PC-9 (cell line): ENCODE measurements around the gene GJC3. TPM values are rescaled to one million over a fixed set of nuclear protein-coding genes. Genes with fewer than 3 reads are reported as not detected.

Experiments
- Bru-seq: library from RNA; stranded (reverse); fragments of 400-500 nt; gene quantifications from one replicate; lab custom pipeline; 2021; lab: Mats Ljungman, UMichigan
- BruChase-seq, 2 experiments: library from RNA; stranded (reverse); fragments of 400-500 nt; gene quantifications; one replicate each; lab custom pipeline; 2021; lab: Mats Ljungman, UMichigan
- BruUV-seq: library from RNA; stranded (reverse); fragments of 400-500 nt; replicated peaks from 2 replicates; lab custom pipeline; 2021; lab: Mats Ljungman, UMichigan
- CTCF ChIA-PET: fragments of 300-600 bp; sonication (Branson Sonifier 250); formaldehyde crosslinking; loops from one replicate; lab custom pipeline; 2022; ENCODE audit warnings: antibody characterized with exemption; lab: Charles Lee
- POLR2A ChIA-PET: fragments of 300-600 bp; sonication (Branson Sonifier 250); formaldehyde crosslinking; loops from one replicate; lab custom pipeline; 2022; ENCODE audit warnings: antibody characterized with exemption; ENCODE audit not compliant: unreplicated experiment; lab: Charles Lee
- DNase-seq, 2 experiments: peaks; one replicate each; pipeline versions ENCODE4 v3.0.0 to v3.0.0-alpha.2; 2015 to 2022; ENCODE audit warnings: mixed read lengths in 1 of 2
- H2AFZ ChIP-seq: fragments of 200-600 bp; sonication (generic); 2 replicates; pipeline ENCODE4 v1.8.1; 2017; ENCODE audit warnings: antibody characterized with exemption
- H3F3A ChIP-seq: fragments of 200-600 bp; sonication (generic); 2 replicates; pipeline ENCODE4 v1.8.1; 2017; ENCODE audit warnings: antibody characterized with exemption, mild to moderate bottlenecking, low read depth; ENCODE audit not compliant: insufficient read depth
- H3K27ac ChIP-seq: fragments of 200-600 bp; sonication (generic); 2 replicates; pipeline ENCODE4 v1.6.1; 2016; ENCODE audit warnings: mixed run types
- H3K27me3 ChIP-seq: fragments of 200-600 bp; sonication (generic); 2 replicates; pipeline ENCODE4 v1.6.1; 2016; ENCODE audit warnings: low read depth, mixed run types; ENCODE audit not compliant: insufficient read depth
- H3K36me3 ChIP-seq: fragments of 200-600 bp; sonication (generic); 2 replicates; pipeline ENCODE4 v1.6.1; 2016; ENCODE audit warnings: low read depth, mixed run types
- H3K4me1 ChIP-seq: fragments of 200-600 bp; sonication (generic); replicated peaks from 2 replicates; pipeline ENCODE4 v1.6.1; 2016; ENCODE audit warnings: mixed run types; ENCODE audit not compliant: insufficient read depth
- H3K4me2 ChIP-seq: fragments of 200-600 bp; sonication (generic); 2 replicates; pipeline ENCODE4 v1.6.1; 2017; ENCODE audit warnings: mixed run types
- H3K4me3 ChIP-seq: fragments of 200-600 bp; sonication (generic); 2 replicates; pipeline ENCODE4 v1.6.1; 2016; ENCODE audit warnings: mixed run types
- H3K79me2 ChIP-seq: fragments of 200-600 bp; sonication (generic); 2 replicates; pipeline ENCODE4 v1.6.1; 2017; ENCODE audit warnings: low read depth, mixed run types
- H3K9me2 ChIP-seq: fragments of 200-600 bp; sonication (generic); 2 replicates; pipeline ENCODE4 v1.8.1; 2017; ENCODE audit warnings: mild to moderate bottlenecking; ENCODE audit not compliant: insufficient read depth
- H3K9me3 ChIP-seq: fragments of 200-600 bp; sonication (generic); 2 replicates; pipeline ENCODE4 v1.8.1; 2016; ENCODE audit warnings: low read depth; ENCODE audit not compliant: insufficient read depth
- H4K20me1 ChIP-seq: fragments of 200-600 bp; sonication (generic); 2 replicates; pipeline ENCODE4 v1.8.1; 2017; ENCODE audit not compliant: insufficient read depth
- EZH2 ChIP-seq: fragments of 200-600 bp; sonication (generic); IDR thresholded peaks from 2 replicates; pipeline ENCODE4 v1.8.0; 2017; ENCODE audit warnings: antibody characterized with exemption, low read depth
- intact Hi-C: fragments of 100-400 bp; cut with micrococcal nuclease; formaldehyde crosslinking; loops from one replicate; pipeline ENCODE4 v1.10.0; 2022; ENCODE audit not compliant: unreplicated experiment
- long read RNA-seq: library from polyadenylated mRNA; stranded (forward); transcript quantifications from one replicate; pipeline ENCODE4 v2.0.0, GENCODE V29; 2022
- total RNA-seq: library from RNA; stranded (reverse); gene quantifications from 2 replicates; pipeline ENCODE4 v1.2.3, GENCODE V29; 2021
- TF ChIP-seq, protein P1 (sequence below): fragments of 200-600 bp; sonication (generic); conservative IDR thresholded peaks from 2 replicates; pipeline ENCODE4 v1.6.1; 2017; ENCODE audit warnings: mixed run types, antibody characterized with exemption, mild to moderate bottlenecking, moderate library complexity

GJC3 gene, protein sequence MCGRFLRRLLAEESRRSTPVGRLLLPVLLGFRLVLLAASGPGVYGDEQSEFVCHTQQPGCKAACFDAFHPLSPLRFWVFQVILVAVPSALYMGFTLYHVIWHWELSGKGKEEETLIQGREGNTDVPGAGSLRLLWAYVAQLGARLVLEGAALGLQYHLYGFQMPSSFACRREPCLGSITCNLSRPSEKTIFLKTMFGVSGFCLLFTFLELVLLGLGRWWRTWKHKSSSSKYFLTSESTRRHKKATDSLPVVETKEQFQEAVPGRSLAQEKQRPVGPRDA
- not detected in 2 replicates for total RNA-seq
- percentile 12 among the genes with signal in this experiment for Bru-seq, nascent RNA
- percentile 8 among the genes with signal in this experiment for BruChase-seq, experiment 1, labeled RNA remaining after a 2-hour chase
- BruChase-seq, experiment 2, labeled RNA remaining after a 6-hour chase = not detected
- long read RNA-seq = 0 reads

DNA sequence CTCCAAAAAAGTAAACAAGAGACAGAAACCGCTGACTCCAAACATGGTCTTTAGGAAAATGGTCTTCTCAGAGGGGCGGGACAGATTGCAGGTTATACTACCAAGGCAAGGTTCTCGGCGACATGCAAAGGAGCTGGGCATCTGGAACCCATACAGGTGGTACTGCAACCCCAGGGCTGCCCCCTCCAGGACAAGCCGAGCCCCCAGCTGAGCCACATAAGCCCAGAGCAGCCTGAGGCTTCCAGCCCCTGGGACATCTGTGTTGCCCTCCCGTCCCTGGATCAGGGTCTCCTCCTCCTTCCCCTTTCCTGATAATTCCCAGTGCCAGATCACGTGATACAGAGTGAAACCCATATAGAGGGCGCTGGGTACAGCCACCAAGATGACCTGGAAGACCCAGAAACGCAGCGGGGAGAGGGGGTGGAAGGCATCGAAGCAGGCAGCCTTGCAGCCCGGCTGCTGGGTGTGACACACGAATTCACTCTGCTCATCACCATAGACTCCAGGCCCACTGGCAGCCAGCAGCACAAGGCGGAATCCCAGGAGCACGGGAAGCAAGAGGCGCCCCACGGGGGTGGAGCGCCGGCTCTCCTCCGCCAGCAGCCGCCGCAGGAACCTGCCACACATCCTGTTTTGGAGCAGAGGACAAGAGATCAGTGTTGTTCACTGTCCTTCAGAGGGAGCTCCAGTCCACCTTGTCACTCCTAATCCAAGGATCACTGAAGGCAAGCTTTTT is at the start of gene GJC3:
GJC3 (minus strand) TSS at position 627 of the 736 bp plus-strand sequence; CDS start at position 627, 0 bp downstream.
- Histone ChIP-seq H3K79me2 (no peaks in the 10 kb centered on the region), H3K4me1 (0 out of 2 replicates have a peak, but pooled peaks cover 3% of the 10 kb centered on the region), H4K20me1 (no peaks in the 10 kb centered on the region), H3K36me3 (no peaks in the 10 kb centered on the region), H3K9me2 (no peaks in the 10 kb centered on the region), H3K4me2 (peak within 1 kb of the TSS; percentile 76), H3K9me3 (no peaks in the 10 kb centered on the region; the same call in 1 of the 2 replicates), H2AFZ (peak within 1 kb of the TSS; percentile 64), H3K27ac (no peak within 1 kb of the TSS), H3K27me3 (peaks cover 63% of the 10 kb centered on the region), H3F3A (no peaks in the 10 kb centered on the region), H3K4me3 (peak within 1 kb of the TSS; percentile 48; the same call in 1 of the 2 replicates)
- peak; percentile 58 to 68 for DNase-seq
- intact Hi-C loops = loop anchor here (1.0 to 5.0 kb wide), 2 partner anchors 48 to 62 kb away; partner anchors contain the start of gene AZGP1
- ChIA-PET POLR2A (interaction anchor here (0.5 to 0.7 kb wide), 4 partner anchors 10 to 1027 kb away, joined by 3 to 4 read pairs (median 3); partner anchors contain the start of gene TRIM4), CTCF (interaction anchor here (0.5 to 1.0 kb wide), 4 partner anchors 10 to 298 kb away, joined by 3 to 5 read pairs (median 4); partner anchors contain the start of gene TRIM4)
- BruUV-seq = no TSS peak
- no peak for TF ChIP-seq EZH2
- TF ChIP-seq, protein P1, sequence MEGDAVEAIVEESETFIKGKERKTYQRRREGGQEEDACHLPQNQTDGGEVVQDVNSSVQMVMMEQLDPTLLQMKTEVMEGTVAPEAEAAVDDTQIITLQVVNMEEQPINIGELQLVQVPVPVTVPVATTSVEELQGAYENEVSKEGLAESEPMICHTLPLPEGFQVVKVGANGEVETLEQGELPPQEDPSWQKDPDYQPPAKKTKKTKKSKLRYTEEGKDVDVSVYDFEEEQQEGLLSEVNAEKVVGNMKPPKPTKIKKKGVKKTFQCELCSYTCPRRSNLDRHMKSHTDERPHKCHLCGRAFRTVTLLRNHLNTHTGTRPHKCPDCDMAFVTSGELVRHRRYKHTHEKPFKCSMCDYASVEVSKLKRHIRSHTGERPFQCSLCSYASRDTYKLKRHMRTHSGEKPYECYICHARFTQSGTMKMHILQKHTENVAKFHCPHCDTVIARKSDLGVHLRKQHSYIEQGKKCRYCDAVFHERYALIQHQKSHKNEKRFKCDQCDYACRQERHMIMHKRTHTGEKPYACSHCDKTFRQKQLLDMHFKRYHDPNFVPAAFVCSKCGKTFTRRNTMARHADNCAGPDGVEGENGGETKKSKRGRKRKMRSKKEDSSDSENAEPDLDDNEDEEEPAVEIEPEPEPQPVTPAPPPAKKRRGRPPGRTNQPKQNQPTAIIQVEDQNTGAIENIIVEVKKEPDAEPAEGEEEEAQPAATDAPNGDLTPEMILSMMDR = peak; percentile 58

DNA sequence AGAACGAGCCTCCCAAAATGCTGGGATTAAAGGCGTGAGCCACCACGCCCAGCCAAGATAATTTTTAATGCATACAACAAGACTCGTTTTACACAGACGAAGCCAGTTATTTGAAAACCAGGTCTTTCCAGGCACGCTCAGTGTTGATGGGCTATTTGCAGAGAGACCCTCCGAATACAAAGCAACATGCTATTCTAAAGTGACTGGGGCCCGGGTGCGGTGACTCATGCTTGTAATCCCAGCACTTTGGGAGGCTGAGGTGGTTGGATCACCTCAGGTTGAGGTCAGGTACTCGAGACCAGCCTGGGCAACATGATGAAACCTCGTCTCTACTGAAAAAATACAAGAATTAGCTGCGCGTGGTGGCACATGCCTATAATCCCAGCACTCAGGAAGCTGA is 47.2 kb upstream of the GJC3 start:
- Histone ChIP-seq H3K79me2 (no peaks in the 10 kb centered on the region), H3K27ac (no peak overlapping the region), H2AFZ (no peak overlapping the region), H4K20me1 (no peaks in the 10 kb centered on the region), H3K36me3 (no peaks in the 10 kb centered on the region), H3K9me3 (no peaks in the 10 kb centered on the region), H3K4me3 (no peak overlapping the region), H3F3A (peaks cover 13% of the 10 kb centered on the region; the same call in 1 of the 2 replicates), H3K27me3 (peaks cover 28% of the 10 kb centered on the region), H3K4me2 (no peak overlapping the region), H3K4me1 (no peaks in the 10 kb centered on the region), H3K9me2 (no peaks in the 10 kb centered on the region)
- POLR2A ChIA-PET = no interaction called here
- BruUV-seq = no TSS peak
- CTCF ChIA-PET = no interaction called here
- TF ChIP-seq, protein P1 = no peak
- no peak for TF ChIP-seq EZH2
- intact Hi-C loops = loop anchor here (5.0 kb wide), 1 partner anchor 49 kb away; the partner anchor contains the start of gene GJC3
- DNase-seq = no peak
